Measurements from ENCODE around the gene C19orf38.
"Not testable (repeated sequence)": the region's sequence is repeated elsewhere in the genome, so short reads cannot be mapped to it uniquely, and the experiment has no call there.

C19orf38 gene

DNA sequence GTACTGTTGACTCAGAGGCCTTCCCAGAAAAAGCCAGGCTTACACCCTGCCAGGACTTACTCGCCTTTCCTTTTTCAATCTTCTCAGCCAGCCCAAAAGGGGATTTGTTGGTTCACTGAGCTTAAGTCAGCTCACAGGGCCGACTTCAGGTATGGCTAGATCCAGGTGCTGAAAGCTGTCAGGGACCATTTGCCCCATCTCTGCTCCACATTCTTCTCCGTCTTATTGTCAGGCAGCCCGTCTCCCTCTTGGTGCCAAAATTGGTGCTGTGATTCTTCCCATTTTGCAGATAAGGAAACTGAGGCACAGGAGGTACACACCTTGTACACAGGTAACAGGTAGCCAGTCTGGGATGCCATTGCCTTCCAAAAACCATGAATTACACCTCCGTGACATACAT lies 2.4 kb downstream of the C19orf38 start:
- DNase-seq (ENCODE audit: low read depth): no peak

- DNase-seq (ENCODE audit: low read depth): peak; percentile 78
These were observed 4.0 kb downstream of the C19orf38 start for GRCh38 chr19:10852098-10852800.

- DNase-seq (ENCODE audit: low read depth): no peak
These were observed 4.7 kb downstream of the C19orf38 start for GRCh38 chr19:10852941-10853340.

DNA sequence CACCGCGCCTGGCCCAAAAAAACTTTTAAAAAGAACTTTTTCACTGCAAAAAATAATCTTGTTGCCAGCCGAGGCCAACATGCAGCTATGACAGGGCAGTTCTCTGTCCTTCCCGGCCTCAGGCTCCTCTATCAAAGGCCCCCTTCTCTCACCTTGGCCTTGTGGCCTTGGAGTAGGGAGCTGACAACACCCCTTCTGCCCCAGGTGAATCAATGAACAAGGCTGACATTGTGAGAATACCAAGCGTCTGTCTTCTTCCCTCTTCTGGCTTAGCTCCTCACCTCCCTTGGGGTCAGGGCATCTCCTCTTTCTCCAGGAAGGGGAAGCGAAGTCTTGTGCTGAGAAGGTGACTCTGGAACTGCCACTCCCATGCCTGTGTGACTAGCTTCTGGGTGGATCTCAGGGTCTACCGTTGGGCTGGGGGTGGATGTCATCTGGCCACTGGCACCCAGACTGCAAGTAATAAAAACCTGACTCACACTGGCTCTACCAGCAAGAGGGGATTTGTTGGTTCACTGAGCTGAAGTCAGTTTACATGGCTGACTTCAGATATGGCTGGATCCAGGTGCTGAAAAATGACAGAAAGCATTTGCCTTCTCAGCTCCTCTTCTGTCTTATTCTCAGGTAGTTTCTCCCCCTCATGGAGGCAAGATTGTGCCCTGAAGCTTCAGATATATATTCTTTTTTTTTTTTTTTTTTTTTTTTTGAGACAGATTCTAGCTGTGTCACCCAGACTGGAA lies 6.3 kb downstream of the C19orf38 start:
- no peak for DNase-seq (ENCODE audit: low read depth)

- DNase-seq (ENCODE audit: low read depth): no peak
These were observed 7.8 kb downstream of the C19orf38 start for GRCh38 chr19:10855879-10856522.

DNA sequence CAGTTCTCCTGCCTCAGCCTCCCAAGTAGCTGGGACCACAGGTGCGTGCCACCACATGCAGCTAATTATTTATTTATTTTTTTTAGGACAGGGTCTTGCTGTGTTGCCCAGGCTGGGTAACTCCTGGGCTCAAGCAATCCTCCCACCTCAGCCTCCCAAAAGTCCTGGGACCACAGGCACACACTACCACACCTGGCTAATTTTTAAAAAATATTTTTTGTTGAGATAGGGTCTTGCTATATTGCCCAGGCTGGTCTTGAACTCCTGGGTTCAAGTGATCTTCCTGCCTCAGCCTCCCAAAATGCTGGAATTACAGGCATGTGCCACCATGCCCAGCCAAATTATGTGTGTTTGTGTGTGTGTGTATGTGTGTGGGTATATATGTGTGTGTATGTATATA lies 8.7 kb downstream of the C19orf38 start:
- not testable (repeated sequence) for DNase-seq (ENCODE audit: low read depth)

DNA sequence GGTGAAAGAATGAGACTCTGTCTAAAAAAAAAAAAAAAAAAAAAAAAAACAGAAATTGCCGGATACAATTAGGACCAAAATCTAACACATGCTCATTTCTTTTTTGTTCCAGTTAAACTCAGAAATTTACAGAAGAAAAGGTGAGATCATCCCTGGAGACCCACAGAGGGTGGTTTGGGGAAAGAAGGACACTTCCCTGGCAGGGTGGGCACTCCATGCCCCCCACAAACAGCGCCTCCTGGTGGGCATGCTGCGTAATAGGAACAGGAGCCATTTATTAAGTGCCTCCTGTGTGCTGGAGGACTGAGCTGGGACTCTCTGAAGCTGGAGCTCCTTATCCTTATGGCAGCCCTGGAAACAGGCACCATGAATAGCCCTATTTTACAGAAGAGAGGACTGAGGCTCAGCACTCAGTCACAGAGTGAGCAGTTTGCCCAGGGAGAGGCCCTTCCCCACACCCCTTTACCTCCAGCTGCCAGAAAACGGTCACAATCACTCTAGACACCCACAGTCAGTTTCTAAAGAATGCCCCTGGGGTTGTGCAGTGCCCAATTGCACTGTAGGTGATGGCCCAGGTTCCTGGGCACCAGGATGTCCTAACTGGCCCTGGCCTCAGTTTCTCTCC lies 10.1 kb downstream of the C19orf38 start:
- no peak for DNase-seq (ENCODE audit: low read depth)

GRCh38 chr19:10861103-10861651 lies 13.0 kb downstream of the C19orf38 start:
- DNase-seq (ENCODE audit: low read depth): no peak

- no peak for DNase-seq (ENCODE audit: low read depth)
These were observed 14.4 kb downstream of the C19orf38 start for GRCh38 chr19:10862561-10863106.

- DNase-seq (ENCODE audit: low read depth): no peak
These were observed 15.0 kb downstream of the C19orf38 start for GRCh38 chr19:10863107-10863717.

- peak; percentile 54 for DNase-seq (ENCODE audit: low read depth)
These were observed 16.3 kb downstream of the C19orf38 start for GRCh38 chr19:10864538-10864899.

DNA sequence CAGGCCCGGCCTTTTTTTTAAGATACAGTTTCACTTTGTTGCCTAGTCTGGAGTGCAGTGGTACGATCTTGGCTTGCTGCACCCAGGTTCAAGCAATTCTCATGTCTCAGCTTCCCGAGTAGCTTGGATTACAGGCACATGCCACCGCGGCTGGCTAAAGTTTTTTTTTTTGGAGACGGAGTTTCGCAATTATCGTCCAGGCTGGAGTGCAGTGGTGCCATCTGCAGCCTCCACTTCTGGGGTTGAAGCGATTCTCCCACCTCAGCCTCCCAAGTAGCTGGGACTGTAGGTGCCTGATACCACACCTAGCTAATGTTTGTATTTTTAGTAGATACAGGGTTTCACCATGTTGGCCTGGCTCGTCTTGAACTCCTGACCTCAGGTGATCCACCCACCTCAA lies 18.3 kb downstream of the C19orf38 start:
- DNase-seq (ENCODE audit: low read depth): no peak

- DNase-seq (ENCODE audit: low read depth): no peak
These were observed 20.8 kb downstream of the C19orf38 start for GRCh38 chr19:10868872-10869547.

GRCh38 chr19:10869872-10870311 lies 21.7 kb downstream of the C19orf38 start:
- DNase-seq (ENCODE audit: low read depth): not testable (repeated sequence)

DNA sequence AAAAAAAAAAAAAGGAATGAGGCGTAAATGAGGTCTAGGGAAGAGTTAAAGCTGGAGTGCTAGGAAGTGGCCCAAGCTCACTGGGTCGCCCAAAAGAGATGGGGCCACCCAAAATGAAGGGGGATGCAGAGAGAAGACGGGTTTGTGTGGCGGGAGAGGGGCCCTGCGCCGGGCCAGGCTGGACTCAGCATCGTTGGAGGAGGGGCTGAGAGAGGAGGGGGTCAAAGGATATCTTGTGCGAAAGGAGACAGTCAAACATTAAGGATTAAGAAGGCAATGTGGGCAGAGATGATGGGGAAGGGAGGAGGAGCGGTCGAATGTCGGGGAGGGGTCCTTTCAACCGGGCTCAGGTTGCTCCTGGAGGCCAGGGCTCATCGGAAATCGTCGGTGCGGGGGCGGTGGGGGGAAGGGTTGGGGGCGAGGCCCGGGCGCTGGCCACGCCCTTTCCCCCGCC lies 22.3 kb downstream of the C19orf38 start:
- DNase-seq (ENCODE audit: low read depth): no peak

DNA sequence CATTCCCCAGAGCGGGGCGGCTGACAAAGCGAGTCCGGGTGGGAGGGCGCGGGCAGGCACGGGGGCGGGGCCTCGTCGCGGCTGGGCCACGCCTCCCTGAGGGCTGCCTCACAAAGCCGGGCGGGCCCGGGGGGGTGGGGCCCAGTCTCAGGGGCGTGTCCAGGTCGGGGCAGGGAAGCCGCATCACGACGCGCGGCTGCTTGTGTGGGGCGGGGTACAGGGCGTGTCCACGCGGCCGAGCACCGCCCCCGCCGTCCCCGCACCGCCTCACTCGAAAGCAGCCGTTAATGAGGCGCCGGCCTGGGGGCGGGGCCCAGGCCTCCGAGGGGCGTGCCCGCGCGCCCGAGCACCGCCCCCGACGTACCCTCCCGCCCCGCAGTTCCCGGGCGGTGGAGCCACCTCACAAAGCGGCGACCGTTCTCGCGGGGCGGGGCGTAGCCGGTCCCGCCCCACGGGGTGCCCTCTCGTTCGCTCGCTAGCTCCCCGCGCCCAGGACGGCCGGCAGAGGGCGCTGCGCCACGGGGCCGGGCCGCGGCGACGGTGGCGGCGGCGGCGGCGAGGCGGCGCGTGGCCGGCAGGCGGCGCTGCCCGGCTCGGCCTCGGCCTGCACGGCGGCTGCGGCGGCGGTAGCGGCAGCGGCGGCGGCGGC lies 22.9 kb downstream of the C19orf38 start, which contains the start of gene CARM1:
CARM1 (plus strand) TSS at position 599 of the 649 bp plus-strand sequence. CDS start 150 bp downstream, outside the sequence.
- peak; percentile 94 for DNase-seq (ENCODE audit: low read depth)

GRCh38 chr19:10871711-10872545 lies 23.7 kb downstream of the C19orf38 start:
- DNase-seq (ENCODE audit: low read depth): no peak

GRCh38 chr19:10872546-10873107 lies 24.4 kb downstream of the C19orf38 start:
- no peak for DNase-seq (ENCODE audit: low read depth)

- no peak for DNase-seq (ENCODE audit: low read depth)
These were observed 25.8 kb downstream of the C19orf38 start for GRCh38 chr19:10874024-10874423.

Measured in amniotic epithelial cell (primary cell).